ENCODE results near the gene RPS4Y2.

Gene RPS4Y2

GRCh38 chrY:20746919-20747318 is 9.0 kb upstream of the RPS4Y2 start:
- TF ChIP-seq ZFX (IDR thresholded peaks at IDR 0.05): no peak
- TF ChIP-seq CTCF (conservative IDR thresholded peaks at IDR 0.05): no peak
- no peak overlapping the region for H3K27ac ChIP-seq

DNA sequence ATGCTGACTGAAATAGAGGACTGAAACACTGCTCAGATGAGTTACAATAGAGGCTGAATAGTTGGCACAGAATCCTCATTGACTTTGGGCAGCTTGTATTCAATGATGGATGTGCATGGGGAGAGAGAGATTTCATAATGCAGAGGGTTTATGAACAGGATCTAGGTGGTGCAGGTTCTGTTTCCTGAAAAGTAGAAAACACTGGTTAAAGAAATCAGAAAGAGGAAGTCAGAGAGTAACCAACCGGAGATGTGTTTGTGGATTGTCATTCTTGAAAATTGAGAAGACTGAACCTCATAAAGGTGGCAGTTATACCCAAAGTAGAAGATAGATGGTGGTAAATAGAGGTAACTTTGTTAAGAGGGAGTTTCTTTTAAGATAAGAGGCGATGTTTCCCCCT is 8.0 kb downstream of the RPS4Y2 start:
- TF ChIP-seq ZFX (IDR thresholded peaks at IDR 0.05): no peak
- no peak for TF ChIP-seq CTCF (conservative IDR thresholded peaks at IDR 0.05)
- no peak overlapping the region for H3K27ac ChIP-seq

DNA sequence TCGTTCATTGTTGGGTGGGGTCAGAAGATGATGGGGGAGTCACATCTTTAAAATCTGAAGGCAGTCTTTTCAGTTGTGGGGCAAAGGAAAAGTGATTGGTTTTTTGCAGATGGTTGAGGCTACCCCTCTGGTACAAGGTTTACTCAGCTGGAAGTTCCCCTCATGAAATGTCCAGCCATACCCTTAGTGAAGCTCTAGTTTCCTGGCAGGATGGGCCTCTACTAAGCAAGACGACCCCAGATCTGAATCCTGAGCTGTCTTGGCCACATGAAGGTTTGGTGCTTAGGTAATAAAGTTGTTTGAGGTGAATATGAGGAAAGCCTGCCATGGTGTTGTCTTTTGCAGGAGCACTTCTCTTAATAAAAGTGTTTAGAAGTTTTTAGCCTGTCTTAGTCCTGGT is 9.2 kb downstream of the RPS4Y2 start:
- no peak for TF ChIP-seq ZFX (IDR thresholded peaks at IDR 0.05)
- H3K27ac ChIP-seq: no peak overlapping the region

DNA sequence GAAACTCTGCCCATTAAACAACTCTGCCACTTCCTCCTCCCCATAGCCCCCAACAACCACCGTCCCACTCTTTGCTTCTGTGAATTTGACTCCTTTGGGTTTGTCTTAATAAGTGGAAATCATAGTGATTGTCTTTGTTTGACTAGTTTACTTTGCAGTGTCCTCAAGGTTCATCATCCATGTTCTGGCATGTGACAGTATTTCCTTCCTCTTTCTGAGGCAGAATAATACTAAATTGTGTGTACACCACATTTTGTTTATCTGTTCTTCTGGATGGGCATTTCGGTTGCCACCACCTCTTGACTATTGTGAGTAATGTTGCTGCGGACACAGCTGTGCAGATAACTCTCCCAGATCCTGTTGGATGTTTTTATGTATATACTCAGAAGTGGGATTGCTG is 14.8 kb downstream of the RPS4Y2 start:
- TF ChIP-seq CTCF (conservative IDR thresholded peaks at IDR 0.05) (no peak), ZFX (IDR thresholded peaks at IDR 0.05) (no peak)
- no peak overlapping the region for H3K27ac ChIP-seq

DNA sequence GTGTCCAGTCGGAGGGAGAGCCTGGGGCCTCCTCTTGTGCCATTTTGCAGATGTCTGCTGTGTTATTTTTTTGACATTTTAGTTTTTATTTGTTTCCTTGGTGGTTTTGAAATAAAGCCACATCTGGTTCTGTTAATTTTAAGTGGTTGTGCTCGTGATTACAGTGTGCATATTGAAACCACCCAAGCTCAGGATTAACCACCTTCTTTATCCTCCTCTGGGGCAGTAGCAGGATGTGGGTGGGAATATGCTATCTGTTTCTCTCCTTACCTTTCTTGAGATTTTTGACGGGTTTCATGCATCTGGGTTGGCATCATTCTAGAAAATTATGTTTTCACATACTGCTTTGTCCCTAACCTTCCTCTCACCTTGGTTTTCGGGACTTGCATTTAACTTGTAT is 20.2 kb downstream of the RPS4Y2 start:
- TF ChIP-seq ZFX (IDR thresholded peaks at IDR 0.05) (no peak), CTCF (conservative IDR thresholded peaks at IDR 0.05) (no peak)

GRCh38 chrY:20780104-20780654 is 24.3 kb downstream of the RPS4Y2 start:
- H3K27ac ChIP-seq: no peak overlapping the region
- TF ChIP-seq CTCF (conservative IDR thresholded peaks at IDR 0.05): no peak
- no peak for TF ChIP-seq ZFX (IDR thresholded peaks at IDR 0.05)

More for the DNA sequence above, 20.2 kb downstream of the RPS4Y2 start:
- H3K27ac ChIP-seq: no peak overlapping the region

DNA sequence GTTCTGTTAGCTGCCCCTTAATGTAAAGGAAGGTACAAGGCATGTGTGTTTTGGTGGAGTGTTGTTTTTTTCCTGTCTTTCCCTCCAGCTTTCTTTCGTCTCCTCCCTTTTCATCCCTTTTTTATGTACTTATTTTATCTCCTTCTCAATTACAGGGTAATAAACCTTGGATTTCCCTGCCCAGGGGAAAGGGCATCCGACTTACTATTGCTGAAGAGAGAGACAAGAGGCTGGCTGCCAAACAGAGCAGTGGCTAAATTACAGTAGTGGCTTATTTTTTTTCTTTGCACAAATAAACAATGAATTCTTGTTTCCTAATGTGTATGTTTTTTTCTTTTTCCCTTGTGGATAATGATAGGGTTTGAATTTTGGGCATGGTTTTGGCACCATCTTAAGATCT is 24.9 kb downstream of the RPS4Y2 start:
- no peak overlapping the region for H3K27ac ChIP-seq
- no peak for TF ChIP-seq ZFX (IDR thresholded peaks at IDR 0.05)
- TF ChIP-seq CTCF (conservative IDR thresholded peaks at IDR 0.05): no peak

DNA sequence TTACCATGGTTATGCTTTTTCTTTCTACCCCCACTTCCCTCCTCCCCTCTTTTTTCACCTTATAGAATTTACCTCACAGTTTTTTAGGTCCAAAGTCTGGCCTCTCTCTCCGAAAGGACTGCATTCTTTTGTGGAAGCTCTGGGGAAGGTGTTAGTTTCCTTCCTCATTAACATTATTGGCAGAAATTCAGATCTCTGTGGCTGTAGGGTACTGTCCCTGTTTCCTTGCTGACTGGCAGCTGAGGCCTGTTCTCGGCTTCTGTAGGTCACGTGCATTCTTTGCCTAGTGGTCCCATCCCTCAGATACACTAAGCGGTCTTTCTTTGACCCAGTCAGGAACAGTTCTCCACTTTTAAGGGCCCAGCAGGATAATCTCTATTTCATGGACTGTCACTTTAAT is 25.5 kb downstream of the RPS4Y2 start:
- no peak for TF ChIP-seq CTCF (conservative IDR thresholded peaks at IDR 0.05)
- no peak for TF ChIP-seq ZFX (IDR thresholded peaks at IDR 0.05)
- no peak overlapping the region for H3K27ac ChIP-seq

All from C4-2B (cell line).